GM12891 (cell line): ENCODE data around the gene LHFPL2.

Experiments
- POLR2A ChIP-seq: IDR thresholded peaks from 2 replicates; pipeline ENCODE4 v1.6.1; 2011; ENCODE audit warnings: low read depth, low read length, control low read depth
- POLR2AphosphoS5 ChIP-seq: IDR thresholded peaks from 2 replicates; pipeline ENCODE4 v1.6.1; 2011; ENCODE audit warnings: low read depth, low read length, control low read depth
- POU2F2 ChIP-seq: IDR thresholded peaks from 2 replicates; pipeline ENCODE4 v1.6.1; 2011; ENCODE audit warnings: low read depth, mild to moderate bottlenecking, control low read depth, low read length, moderate library complexity
- SPI1 ChIP-seq: IDR thresholded peaks from 2 replicates; pipeline ENCODE4 v1.6.1; 2011; ENCODE audit warnings: low read depth, low read length, control low read depth
- TAF1 ChIP-seq: IDR thresholded peaks from 2 replicates; pipeline ENCODE4 v1.6.1; 2011; ENCODE audit warnings: low read depth, low read length, control low read depth

- TF ChIP-seq POLR2A (no peak), POLR2AphosphoS5 (no peak), POU2F2 (no peak), TAF1 (no peak), SPI1 (no peak)
Measured at GRCh38 chr5:78490709-78491485, 157.7 kb downstream of the LHFPL2 start.
